GM12878 (cell line): ENCODE results near the gene CBLIF. TPM values are rescaled to one million over a fixed set of nuclear protein-coding genes. Genes with fewer than 3 reads are reported as not detected.
A peak's percentile ranks its signal among the peaks of the same experiment; 100 is the strongest.

Experiments
- CTCF ChIP-seq, 3 experiments: IDR thresholded peaks in 2 of 3; conservative IDR thresholded peaks in 1 of 3; 2 replicates each; pipeline ENCODE4 v1.5.1; 2011; ENCODE audit warnings: low read depth in 3 of 3, low read length in 3 of 3, mild to moderate bottlenecking in 3 of 3, control low read depth in 2 of 3, moderate library complexity in 2 of 3, inconsistent platforms in 1 of 3, mixed read lengths in 1 of 3; ENCODE audit not compliant: control insufficient read depth in 2 of 3, insufficient read depth in 1 of 3; ENCODE audit errors: extremely low read depth in 1 of 3
- DPF2 ChIP-seq: fragments of 450-650 bp; IDR thresholded peaks from 2 replicates; pipeline ENCODE4 v1.6.1; 2017; ENCODE audit warnings: mild to moderate bottlenecking
- E2F4 ChIP-seq: IDR thresholded peaks from 2 replicates; pipeline ENCODE4 v1.6.1; 2012; ENCODE audit warnings: low read depth, low read length, improper control_type of control experiment
- E2F8 ChIP-seq: fragments of 450-650 bp; IDR thresholded peaks from 2 replicates; pipeline ENCODE4 v1.6.1; 2018; ENCODE audit warnings: mild to moderate bottlenecking, low read depth, moderate library complexity; ENCODE audit not compliant: partially characterized antibody
- GABPA ChIP-seq: IDR thresholded peaks from 2 replicates; pipeline ENCODE4 v1.6.1; 2014; ENCODE audit warnings: antibody characterized with exemption, low read depth, mild to moderate bottlenecking, inconsistent platforms
- IKZF2 ChIP-seq, 2 experiments: fragments of 450-650 bp; IDR thresholded peaks; 2 replicates each; pipeline ENCODE4 v1.6.1; 2017; ENCODE audit warnings: mild to moderate bottlenecking in 2 of 2, moderate library complexity in 2 of 2
- IRF5 ChIP-seq: fragments of 450-650 bp; IDR thresholded peaks from 2 replicates; pipeline ENCODE4 v1.6.1; 2017; ENCODE audit warnings: borderline replicate concordance
- MXI1 ChIP-seq: fragments of 150-350 bp; IDR thresholded peaks from 2 replicates; pipeline ENCODE4 v1.6.1; 2011; ENCODE audit warnings: low read depth, mild to moderate bottlenecking, inconsistent platforms, low read length, improper control_type of control experiment
- POLR2A ChIP-seq: IDR thresholded peaks from 2 replicates; pipeline ENCODE4 v1.6.1; 2011; ENCODE audit warnings: low read depth, mild to moderate bottlenecking, low read length
- SMARCA5 ChIP-seq: fragments of 450-650 bp; IDR thresholded peaks from 2 replicates; pipeline ENCODE4 v1.6.1; 2017; ENCODE audit warnings: mild to moderate bottlenecking
- YY1 ChIP-seq: IDR thresholded peaks from 2 replicates; pipeline ENCODE4 v1.6.1; 2011; ENCODE audit warnings: low read depth, mild to moderate bottlenecking, low read length
- polyA plus RNA-seq, 11 experiments: library from polyadenylated mRNA; depleted of rRNA in 4 of 11; unstranded in 6 of 11; stranded (reverse) in 5 of 11; fragments of >200 nt; fragmentation: Nextera tagmentation in 4 of 11; fragmentation: Illumina TruSeq in 1 of 11; extraction: Ambion mirVana in 4 of 11; extraction: Trizol in 1 of 11; gene quantifications; 1 replicate in 1 of 11; 2 replicates in 10 of 11; pipeline versions ENCODE4 v1.2.1 to v1.2.3, GENCODE V29; 2011 to 2016; ENCODE audit warnings: inconsistent platforms in 2 of 11, missing spikeins in 2 of 11, low read depth in 1 of 11
- total RNA-seq, 4 experiments: library from RNA; depleted of rRNA in 3 of 4; stranded (reverse); fragments of >200 nt in 3 of 4; fragmentation: Illumina TruSeq in 1 of 4; extraction: Trizol in 1 of 4; gene quantifications; 2 replicates each; pipeline versions ENCODE4 v1.2.1 to v1.2.3, GENCODE V29; 2013 to 2021
- TF ChIP-seq, protein P1 (sequence below): fragments of 450-650 bp; IDR thresholded peaks from 2 replicates; pipeline ENCODE4 v1.6.1; 2016; ENCODE audit warnings: mild to moderate bottlenecking
- TF ChIP-seq, protein P2 (sequence below): IDR thresholded peaks from 2 replicates; pipeline ENCODE4 v1.6.1; 2011; ENCODE audit warnings: borderline replicate concordance, low read depth, mild to moderate bottlenecking, moderate library complexity, low read length; ENCODE audit not compliant: insufficient read depth, poor library complexity, severe bottlenecking
- TF ChIP-seq, protein P3 (sequence below): fragments of 450-650 bp; IDR thresholded peaks from 2 replicates; pipeline ENCODE4 v1.6.1; 2016; ENCODE audit warnings: mild to moderate bottlenecking, moderate library complexity, borderline replicate concordance

The CBLIF gene
- total and polyA plus RNA-seq, 10 of the 15 experiments (the other 5 are each of a cell fraction or from before 2014, with no cell fraction given) = not detected

GRCh38 chr11:59810189-59810910, 34.9 kb downstream of the CBLIF start, which contains the start of gene MRPL16 (continued):
- TF ChIP-seq E2F8 (peak; percentile 96), IKZF2 (IDR thresholded peaks at IDR 0.05) (peak; percentile 33 to 52; a peak in 1 of 4 replicates), POLR2A (peak; percentile 95), GABPA (peak; percentile 100), YY1 (peak; percentile 89), CTCF (IDR thresholded peaks at IDR 0.05 in 2 of 3, conservative IDR thresholded peaks at IDR 0.05 in 1 of 3; ENCODE audit: control insufficient read depth in 2 of 3, extremely low read depth in 1 of 3, insufficient read depth in 1 of 3, low read depth in 3 of 3, low read length in 3 of 3) (peak; percentile 8 to 44 (median 41); a peak in 5 of 6 replicates), MXI1 (peak; percentile 87), IRF5 (no peak), DPF2 (peak; percentile 60; the same call in 1 of the 2 replicates), E2F4 (no peak), SMARCA5 (peak; percentile 89)
- TF ChIP-seq, protein P1, sequence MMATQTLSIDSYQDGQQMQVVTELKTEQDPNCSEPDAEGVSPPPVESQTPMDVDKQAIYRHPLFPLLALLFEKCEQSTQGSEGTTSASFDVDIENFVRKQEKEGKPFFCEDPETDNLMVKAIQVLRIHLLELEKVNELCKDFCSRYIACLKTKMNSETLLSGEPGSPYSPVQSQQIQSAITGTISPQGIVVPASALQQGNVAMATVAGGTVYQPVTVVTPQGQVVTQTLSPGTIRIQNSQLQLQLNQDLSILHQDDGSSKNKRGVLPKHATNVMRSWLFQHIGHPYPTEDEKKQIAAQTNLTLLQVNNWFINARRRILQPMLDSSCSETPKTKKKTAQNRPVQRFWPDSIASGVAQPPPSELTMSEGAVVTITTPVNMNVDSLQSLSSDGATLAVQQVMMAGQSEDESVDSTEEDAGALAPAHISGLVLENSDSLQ = peak; percentile 79
- TF ChIP-seq, protein P2, sequence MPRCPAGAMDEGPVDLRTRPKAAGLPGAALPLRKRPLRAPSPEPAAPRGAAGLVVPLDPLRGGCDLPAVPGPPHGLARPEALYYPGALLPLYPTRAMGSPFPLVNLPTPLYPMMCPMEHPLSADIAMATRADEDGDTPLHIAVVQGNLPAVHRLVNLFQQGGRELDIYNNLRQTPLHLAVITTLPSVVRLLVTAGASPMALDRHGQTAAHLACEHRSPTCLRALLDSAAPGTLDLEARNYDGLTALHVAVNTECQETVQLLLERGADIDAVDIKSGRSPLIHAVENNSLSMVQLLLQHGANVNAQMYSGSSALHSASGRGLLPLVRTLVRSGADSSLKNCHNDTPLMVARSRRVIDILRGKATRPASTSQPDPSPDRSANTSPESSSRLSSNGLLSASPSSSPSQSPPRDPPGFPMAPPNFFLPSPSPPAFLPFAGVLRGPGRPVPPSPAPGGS = peak; percentile 38
- TF ChIP-seq, protein P3, sequence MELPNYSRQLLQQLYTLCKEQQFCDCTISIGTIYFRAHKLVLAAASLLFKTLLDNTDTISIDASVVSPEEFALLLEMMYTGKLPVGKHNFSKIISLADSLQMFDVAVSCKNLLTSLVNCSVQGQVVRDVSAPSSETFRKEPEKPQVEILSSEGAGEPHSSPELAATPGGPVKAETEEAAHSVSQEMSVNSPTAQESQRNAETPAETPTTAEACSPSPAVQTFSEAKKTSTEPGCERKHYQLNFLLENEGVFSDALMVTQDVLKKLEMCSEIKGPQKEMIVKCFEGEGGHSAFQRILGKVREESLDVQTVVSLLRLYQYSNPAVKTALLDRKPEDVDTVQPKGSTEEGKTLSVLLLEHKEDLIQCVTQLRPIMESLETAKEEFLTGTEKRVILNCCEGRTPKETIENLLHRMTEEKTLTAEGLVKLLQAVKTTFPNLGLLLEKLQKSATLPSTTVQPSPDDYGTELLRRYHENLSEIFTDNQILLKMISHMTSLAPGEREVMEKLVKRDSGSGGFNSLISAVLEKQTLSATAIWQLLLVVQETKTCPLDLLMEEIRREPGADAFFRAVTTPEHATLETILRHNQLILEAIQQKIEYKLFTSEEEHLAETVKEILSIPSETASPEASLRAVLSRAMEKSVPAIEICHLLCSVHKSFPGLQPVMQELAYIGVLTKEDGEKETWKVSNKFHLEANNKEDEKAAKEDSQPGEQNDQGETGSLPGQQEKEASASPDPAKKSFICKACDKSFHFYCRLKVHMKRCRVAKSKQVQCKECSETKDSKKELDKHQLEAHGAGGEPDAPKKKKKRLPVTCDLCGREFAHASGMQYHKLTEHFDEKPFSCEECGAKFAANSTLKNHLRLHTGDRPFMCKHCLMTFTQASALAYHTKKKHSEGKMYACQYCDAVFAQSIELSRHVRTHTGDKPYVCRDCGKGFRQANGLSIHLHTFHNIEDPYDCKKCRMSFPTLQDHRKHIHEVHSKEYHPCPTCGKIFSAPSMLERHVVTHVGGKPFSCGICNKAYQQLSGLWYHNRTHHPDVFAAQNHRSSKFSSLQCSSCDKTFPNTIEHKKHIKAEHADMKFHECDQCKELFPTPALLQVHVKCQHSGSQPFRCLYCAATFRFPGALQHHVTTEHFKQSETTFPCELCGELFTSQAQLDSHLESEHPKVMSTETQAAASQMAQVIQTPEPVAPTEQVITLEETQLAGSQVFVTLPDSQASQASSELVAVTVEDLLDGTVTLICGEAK = peak; percentile 100
